Hepatocyte (in vitro differentiated cells): ENCODE measurements around the gene FNDC1. TPM values are rescaled to one million over a fixed set of nuclear protein-coding genes. Genes with fewer than 3 reads are reported as not detected.

Source experiments
- DNase-seq: peaks from one replicate; pipeline ENCODE4 v3.0.0-alpha.2; 2016; ENCODE audit warnings: low spot score
- H2AFZ ChIP-seq: fragments of 200-600 bp; sonication (generic); 2 replicates; pipeline ENCODE4 v1.6.0; 2016; ENCODE audit warnings: antibody characterized with exemption, mild to moderate bottlenecking
- H3K27ac ChIP-seq: fragments of 200-600 bp; sonication (generic); 2 replicates; pipeline ENCODE4 v1.5.1; 2016; ENCODE audit warnings: mild to moderate bottlenecking
- H3K27me3 ChIP-seq: fragments of 200-600 bp; sonication (generic); 2 replicates; pipeline ENCODE4 v1.6.1; 2016
- H3K36me3 ChIP-seq: fragments of 200-600 bp; sonication (generic); replicated peaks from 2 replicates; pipeline ENCODE4 v1.5.1; 2016; ENCODE audit warnings: low read depth; ENCODE audit not compliant: insufficient read depth
- H3K4me1 ChIP-seq: fragments of 200-600 bp; sonication (generic); 2 replicates; pipeline ENCODE4 v1.5.1; 2016; ENCODE audit warnings: mild to moderate bottlenecking, moderate library complexity; ENCODE audit not compliant: insufficient read depth
- H3K4me2 ChIP-seq: fragments of 200-600 bp; sonication (generic); 2 replicates; pipeline ENCODE4 v1.6.0; 2016
- H3K4me3 ChIP-seq: fragments of 200-600 bp; sonication (generic); 2 replicates; pipeline ENCODE4 v1.5.1; 2016; ENCODE audit warnings: mild to moderate bottlenecking
- H3K79me2 ChIP-seq: fragments of 200-600 bp; sonication (generic); 2 replicates; pipeline ENCODE4 v1.6.0; 2017; ENCODE audit warnings: mild to moderate bottlenecking
- H3K9me2 ChIP-seq: fragments of 200-600 bp; sonication (generic); replicated peaks from 2 replicates; pipeline ENCODE4 v1.6.0; 2017; ENCODE audit warnings: mild to moderate bottlenecking; ENCODE audit not compliant: insufficient read depth
- H3K9me3 ChIP-seq: fragments of 200-600 bp; sonication (generic); 2 replicates; pipeline ENCODE4 v1.5.1; 2016; ENCODE audit warnings: low read depth, mild to moderate bottlenecking
- H4K20me1 ChIP-seq: fragments of 200-600 bp; sonication (generic); 2 replicates; pipeline ENCODE4 v1.6.0; 2016; ENCODE audit warnings: mild to moderate bottlenecking; ENCODE audit not compliant: insufficient read depth, poor library complexity, severe bottlenecking
- CTCF ChIP-seq: fragments of 200-600 bp; sonication (generic); IDR thresholded peaks from 2 replicates; pipeline ENCODE4 v1.5.1; 2016; ENCODE audit warnings: antibody characterized with exemption, mild to moderate bottlenecking; ENCODE audit not compliant: poor library complexity
- EZH2 ChIP-seq: fragments of 200-600 bp; sonication (generic); IDR thresholded peaks from 2 replicates; pipeline ENCODE4 v1.6.1; 2016; ENCODE audit warnings: antibody characterized with exemption, mild to moderate bottlenecking, borderline replicate concordance
- EZH2phosphoT487 ChIP-seq: fragments of 200-600 bp; sonication (generic); IDR thresholded peaks from one replicate; pipeline ENCODE4 v1.6.1; 2018; ENCODE audit warnings: antibody characterized with exemption, mild to moderate bottlenecking, low read depth, moderate library complexity; ENCODE audit not compliant: unreplicated experiment, severe bottlenecking
- WGBS: methylation state at CpG from one replicate; pipeline ENCODE4 v1.1.6; 2016; ENCODE audit warnings: low lambda C conversion rate; ENCODE audit errors: missing lambda C conversion rate; 5-methylcytosine and 5-hydroxymethylcytosine counted together
- polyA plus RNA-seq: library from polyadenylated mRNA; unstranded; fragments of >200 nt; fragmentation: Nextera tagmentation; extraction: Ambion mirVana; gene quantifications from 2 replicates; pipeline ENCODE4 v1.2.1, GENCODE V29; 2016
- total RNA-seq: library from RNA; depleted of rRNA; stranded (reverse); fragments of >200 nt; gene quantifications from 2 replicates; pipeline ENCODE4 v1.2.3, GENCODE V29; 2014

FNDC1 gene
- total and polyA plus RNA-seq, 2 experiments from 2014 or later, result 1.3 to 1.7 TPM

DNA sequence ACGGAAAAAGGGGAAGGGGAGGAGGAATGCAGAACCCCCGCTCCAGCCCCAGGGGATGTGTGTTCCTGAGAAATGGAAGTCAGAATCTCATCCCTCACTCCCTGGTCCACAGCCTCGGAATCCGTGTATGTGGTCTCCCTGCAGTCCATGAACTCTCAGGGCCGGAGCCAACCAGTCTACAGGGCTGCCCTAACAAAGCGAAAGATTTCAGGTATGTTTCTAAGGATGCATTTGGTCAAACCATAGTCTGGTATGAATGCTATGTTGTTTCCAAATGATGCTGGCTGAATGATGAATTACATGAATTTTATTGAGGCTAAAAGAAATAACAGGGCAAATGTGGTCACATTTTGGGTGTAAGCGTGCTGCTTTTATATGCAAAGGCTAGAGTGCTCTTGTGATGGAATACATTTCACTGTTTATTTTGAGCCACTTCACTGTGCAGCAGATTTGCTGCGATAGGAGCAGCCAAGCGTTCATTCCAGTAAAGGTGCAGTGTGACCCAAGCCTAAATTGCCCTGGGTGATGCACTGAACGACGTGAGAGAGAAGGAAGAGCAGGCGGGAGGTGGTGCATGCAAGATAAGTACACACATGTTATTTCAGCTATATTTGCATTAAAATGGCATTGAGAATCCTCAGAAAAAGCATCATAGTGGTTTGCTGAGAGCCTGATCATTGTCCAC, 52.4 kb downstream of the FNDC1 start:
- no peak for DNase-seq
- Histone ChIP-seq H3K4me1 (no peaks in the 10 kb centered on the region), H2AFZ (no peak overlapping the region), H4K20me1 (no peaks in the 10 kb centered on the region), H3K36me3 (no peaks in the 10 kb centered on the region), H3K4me2 (no peak overlapping the region), H3K4me3 (no peak overlapping the region), H3K79me2 (no peaks in the 10 kb centered on the region), H3K27ac (no peak overlapping the region), H3K9me2 (no peaks in the 10 kb centered on the region), H3K9me3 (no peaks in the 10 kb centered on the region), H3K27me3 (peaks cover 11% of the 10 kb centered on the region)
- WGBS, result 69% methylated on average over 12 of the region's 12 CpGs
- TF ChIP-seq EZH2phosphoT487 (no peak), CTCF (no peak), EZH2 (no peak)

DNA sequence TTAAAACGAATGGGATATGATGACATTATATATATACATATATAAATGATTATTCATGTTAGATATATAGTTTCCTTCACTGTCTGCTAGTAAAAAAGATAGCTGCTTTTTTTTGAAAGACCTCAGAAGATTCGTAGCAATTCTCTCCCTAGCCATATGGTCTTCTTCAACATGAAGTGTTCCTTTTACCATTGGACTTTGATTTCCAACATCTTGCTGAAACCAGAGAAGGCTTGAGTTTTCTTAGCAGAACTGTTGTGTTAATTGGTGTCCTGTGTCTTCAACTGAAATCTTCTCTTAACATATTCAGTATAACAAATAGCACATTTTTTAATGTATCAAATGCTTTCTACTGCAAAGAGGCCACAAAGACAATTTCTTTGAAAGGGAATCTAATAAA, 55.3 kb downstream of the FNDC1 start:
- no peaks in the 10 kb centered on the region for H3K4me1 ChIP-seq
- WGBS, result 71% methylated on average over 2 of the region's 2 CpGs
- H4K20me1 ChIP-seq, result no peaks in the 10 kb centered on the region
- H3K36me3 ChIP-seq, result no peaks in the 10 kb centered on the region
- no peaks in the 10 kb centered on the region for H3K9me2 ChIP-seq
- no peak for DNase-seq
- H3K4me2 ChIP-seq, result no peak overlapping the region
- H2AFZ ChIP-seq, result no peak overlapping the region
- no peaks in the 10 kb centered on the region for H3K79me2 ChIP-seq
- no peak for TF ChIP-seq EZH2phosphoT487
- no peaks in the 10 kb centered on the region for H3K9me3 ChIP-seq
- no peak overlapping the region for H3K27ac ChIP-seq
- no peak overlapping the region for H3K4me3 ChIP-seq
- peaks cover 21% of the 10 kb centered on the region for H3K27me3 ChIP-seq

- DNase-seq, result no peak
- no peak overlapping the region for H3K27ac ChIP-seq
- H2AFZ ChIP-seq, result no peak overlapping the region
- WGBS, result 73% methylated on average over 8 of the region's 8 CpGs
- H3K9me2 ChIP-seq, result no peaks in the 10 kb centered on the region
- no peaks in the 10 kb centered on the region for H3K36me3 ChIP-seq
- no peak overlapping the region for H3K4me3 ChIP-seq
- peaks cover 2% of the 10 kb centered on the region for H3K4me1 ChIP-seq
- H3K9me3 ChIP-seq, result no peaks in the 10 kb centered on the region
- H3K4me2 ChIP-seq, result no peak overlapping the region
- H4K20me1 ChIP-seq, result no peaks in the 10 kb centered on the region
- H3K79me2 ChIP-seq, result no peaks in the 10 kb centered on the region
- H3K27me3 ChIP-seq, result peaks cover 60% of the 10 kb centered on the region
- TF ChIP-seq EZH2phosphoT487, result no peak
- TF ChIP-seq CTCF, result no peak
- TF ChIP-seq EZH2, result no peak
These were observed 60.5 kb downstream of the FNDC1 start for GRCh38 chr6:159229651-159230051.

DNA sequence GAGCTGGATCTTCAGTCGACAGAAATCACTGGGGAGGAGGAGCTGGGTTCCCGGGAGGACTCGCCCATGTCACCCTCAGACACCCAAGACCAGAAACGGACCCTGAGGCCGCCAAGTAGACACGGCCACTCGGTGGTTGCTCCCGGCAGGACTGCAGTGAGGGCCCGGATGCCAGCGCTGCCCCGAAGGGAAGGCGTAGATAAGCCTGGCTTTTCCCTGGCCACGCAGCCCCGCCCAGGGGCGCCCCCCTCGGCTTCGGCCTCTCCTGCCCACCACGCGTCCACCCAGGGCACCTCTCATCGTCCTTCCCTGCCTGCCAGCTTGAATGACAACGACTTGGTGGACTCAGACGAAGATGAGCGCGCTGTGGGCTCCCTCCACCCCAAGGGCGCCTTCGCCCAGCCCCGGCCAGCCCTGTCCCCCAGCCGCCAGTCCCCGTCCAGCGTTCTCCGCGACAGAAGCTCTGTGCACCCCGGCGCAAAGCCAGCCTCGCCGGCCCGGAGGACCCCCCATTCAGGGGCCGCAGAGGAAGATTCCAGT, 63.0 kb downstream of the FNDC1 start:
- no peak for TF ChIP-seq CTCF
- TF ChIP-seq EZH2, result no peak
- TF ChIP-seq EZH2phosphoT487, result no peak
- Histone ChIP-seq H2AFZ (no peak overlapping the region), H3K36me3 (no peaks in the 10 kb centered on the region), H3K4me3 (no peak overlapping the region), H3K9me2 (no peaks in the 10 kb centered on the region), H3K27ac (no peak overlapping the region), H4K20me1 (no peaks in the 10 kb centered on the region), H3K9me3 (no peaks in the 10 kb centered on the region), H3K4me2 (no peak overlapping the region), H3K4me1 (peaks cover 2% of the 10 kb centered on the region), H3K27me3 (peaks cover 79% of the 10 kb centered on the region), H3K79me2 (no peaks in the 10 kb centered on the region)
- DNase-seq, result no peak
- 92% methylated on average over 27 of the region's 38 CpGs for WGBS
